Right lung (tissue), 5 donors: ENCODE data around the gene TMC8. TPM values are rescaled to one million over a fixed set of nuclear protein-coding genes. Genes with fewer than 3 reads are reported as not detected.
"Not testable (repeated sequence)": the region's sequence is repeated elsewhere in the genome, so short reads cannot be mapped to it uniquely, and the experiment has no call there.

Source experiments
- DNase-seq, 2 donors: peaks; one replicate each; pipeline ENCODE4 v3.0.0-alpha.2; 2013
- polyA plus RNA-seq, 5 donors: library from polyadenylated mRNA; unstranded; fragments of 120-200 nt; gene quantifications; one replicate each; pipeline versions ENCODE4 v1.2.1 to v1.2.3, GENCODE V29; 2013; ENCODE audit warnings: inconsistent platforms in 1 of 5, low replicate concordance in 1 of 5; ENCODE audit not compliant: insufficient read length in 5 of 5, insufficient read depth in 1 of 5

TMC8 gene
- polyA plus RNA-seq, 5 donors = 3.8 to 6.9 (median 5.6) TPM

GRCh38 chr17:78134899-78135385 is 4.4 kb downstream of the TMC8 start:
- no peak for DNase-seq

- DNase-seq = no peak
Measured at GRCh38 chr17:78135858-78136500, 5.4 kb downstream of the TMC8 start.

- no peak for DNase-seq
Measured at GRCh38 chr17:78137392-78138203, 7.0 kb downstream of the TMC8 start.

GRCh38 chr17:78138204-78139060 is 7.9 kb downstream of the TMC8 start:
- no peak for DNase-seq

GRCh38 chr17:78139861-78140168 is 9.2 kb downstream of the TMC8 start:
- DNase-seq = not testable (repeated sequence)

- peak; percentile 67 to 68 for DNase-seq
Measured at GRCh38 chr17:78140169-78141051, 9.8 kb downstream of the TMC8 start.

GRCh38 chr17:78141437-78142118 is 11.0 kb downstream of the TMC8 start:
- DNase-seq = no peak

- DNase-seq = no peak
Measured at GRCh38 chr17:78142119-78142861, 11.7 kb downstream of the TMC8 start.

GRCh38 chr17:78143214-78144146 is 12.9 kb downstream of the TMC8 start:
- DNase-seq = no peak

- DNase-seq = peak; percentile 90
Measured at GRCh38 chr17:78144147-78144719, 13.7 kb downstream of the TMC8 start.

GRCh38 chr17:78144736-78145641 is 14.4 kb downstream of the TMC8 start:
- no peak for DNase-seq

GRCh38 chr17:78146471-78146869 is 15.9 kb downstream of the TMC8 start:
- DNase-seq = no peak

- no peak for DNase-seq
Measured at GRCh38 chr17:78146881-78147280, 16.3 kb downstream of the TMC8 start.

GRCh38 chr17:78147315-78147998 is 16.9 kb downstream of the TMC8 start:
- DNase-seq = no peak

GRCh38 chr17:78148286-78149016 is 17.9 kb downstream of the TMC8 start:
- no peak for DNase-seq

GRCh38 chr17:78151514-78152008 is 21.0 kb downstream of the TMC8 start:
- DNase-seq = no peak
